ENCODE measurements around the gene EMX1.

EMX1 gene

GRCh38 chr2:72915907-72916742, 1.2 kb upstream of the EMX1 start:
- peaks cover 36% of the 10 kb centered on the region for H3K4me1 Mint-ChIP-seq
- H3K36me3 Mint-ChIP-seq: no peaks in the 10 kb centered on the region
- H3K9me3 Mint-ChIP-seq: no peaks in the 10 kb centered on the region
- H3K27ac Mint-ChIP-seq: peak overlapping the region; percentile 84
- ATAC-seq: peak; percentile 70
- peaks cover 88% of the 10 kb centered on the region for H3K27me3 Mint-ChIP-seq
- H3K4me3 Mint-ChIP-seq: peak overlapping the region; percentile 79

- Mint-ChIP-seq H3K4me3 (peak overlapping the region; percentile 79), H3K9me3 (no peaks in the 10 kb centered on the region), H3K27ac (peak overlapping the region; percentile 84), H3K4me1 (peaks cover 36% of the 10 kb centered on the region), H3K36me3 (no peaks in the 10 kb centered on the region), H3K27me3 (peaks cover 88% of the 10 kb centered on the region)
- peak; percentile 13 for ATAC-seq
These were observed 579 bp upstream of the EMX1 start for GRCh38 chr2:72916743-72917137.

GRCh38 chr2:72917877-72918553, 696 bp downstream of the EMX1 start:
- peaks cover 91% of the 10 kb centered on the region for H3K27me3 Mint-ChIP-seq

GRCh38 chr2:72919414-72920317, 2.3 kb downstream of the EMX1 start:
- Mint-ChIP-seq H3K9me3 (no peaks in the 10 kb centered on the region), H3K27me3 (peaks cover 88% of the 10 kb centered on the region), H3K27ac (no peak overlapping the region), H3K4me1 (peaks cover 35% of the 10 kb centered on the region), H3K4me3 (peak overlapping the region; percentile 59), H3K36me3 (no peaks in the 10 kb centered on the region)
- no peak for ATAC-seq

More at GRCh38 chr2:72917877-72918553, 696 bp downstream of the EMX1 start:
- Mint-ChIP-seq H3K36me3 (no peaks in the 10 kb centered on the region), H3K9me3 (no peaks in the 10 kb centered on the region), H3K4me1 (peaks cover 36% of the 10 kb centered on the region), H3K27ac (no peak overlapping the region), H3K4me3 (no peak overlapping the region)
- no peak for ATAC-seq

- H3K4me1 Mint-ChIP-seq: peaks cover 27% of the 10 kb centered on the region
- H3K4me3 Mint-ChIP-seq: peak overlapping the region; percentile 59
- H3K27ac Mint-ChIP-seq: no peak overlapping the region
- H3K36me3 Mint-ChIP-seq: no peaks in the 10 kb centered on the region
- no peak for ATAC-seq
- peaks cover 88% of the 10 kb centered on the region for H3K27me3 Mint-ChIP-seq
- H3K9me3 Mint-ChIP-seq: no peaks in the 10 kb centered on the region
These were observed 3.2 kb downstream of the EMX1 start for GRCh38 chr2:72920318-72921087.

GRCh38 chr2:72921088-72921851, 4.0 kb downstream of the EMX1 start:
- peaks cover 84% of the 10 kb centered on the region for H3K27me3 Mint-ChIP-seq
- no peak overlapping the region for H3K27ac Mint-ChIP-seq
- peaks cover 21% of the 10 kb centered on the region for H3K4me1 Mint-ChIP-seq
- H3K4me3 Mint-ChIP-seq: no peak overlapping the region
- H3K36me3 Mint-ChIP-seq: no peaks in the 10 kb centered on the region
- no peaks in the 10 kb centered on the region for H3K9me3 Mint-ChIP-seq
- no peak for ATAC-seq

GRCh38 chr2:72921853-72922252, 4.5 kb downstream of the EMX1 start:
- Mint-ChIP-seq H3K27me3 (peaks cover 79% of the 10 kb centered on the region), H3K9me3 (no peaks in the 10 kb centered on the region), H3K4me3 (no peak overlapping the region), H3K36me3 (no peaks in the 10 kb centered on the region), H3K4me1 (peaks cover 15% of the 10 kb centered on the region), H3K27ac (no peak overlapping the region)
- no peak for ATAC-seq

- Mint-ChIP-seq H3K4me3 (no peak overlapping the region), H3K4me1 (peaks cover 6% of the 10 kb centered on the region), H3K9me3 (no peaks in the 10 kb centered on the region), H3K27ac (no peak overlapping the region), H3K36me3 (no peaks in the 10 kb centered on the region), H3K27me3 (peaks cover 67% of the 10 kb centered on the region)
- ATAC-seq: peak; percentile 46
These were observed 6.6 kb downstream of the EMX1 start for GRCh38 chr2:72923833-72924352.

GRCh38 chr2:72924353-72925240, 7.3 kb downstream of the EMX1 start:
- Mint-ChIP-seq H3K27me3 (peaks cover 60% of the 10 kb centered on the region), H3K4me3 (no peak overlapping the region), H3K36me3 (no peaks in the 10 kb centered on the region), H3K9me3 (no peaks in the 10 kb centered on the region), H3K4me1 (peaks cover 6% of the 10 kb centered on the region), H3K27ac (no peak overlapping the region)
- peak; percentile 40 for ATAC-seq

- no peak for ATAC-seq
- H3K9me3 Mint-ChIP-seq: no peaks in the 10 kb centered on the region
- H3K4me1 Mint-ChIP-seq: peaks cover 6% of the 10 kb centered on the region
- peaks cover 52% of the 10 kb centered on the region for H3K27me3 Mint-ChIP-seq
- no peak overlapping the region for H3K4me3 Mint-ChIP-seq
- no peaks in the 10 kb centered on the region for H3K36me3 Mint-ChIP-seq
- no peak overlapping the region for H3K27ac Mint-ChIP-seq
These were observed 8.1 kb downstream of the EMX1 start for GRCh38 chr2:72925328-72925943.

- H3K36me3 Mint-ChIP-seq: no peaks in the 10 kb centered on the region
- H3K27me3 Mint-ChIP-seq: peaks cover 42% of the 10 kb centered on the region
- no peak overlapping the region for H3K27ac Mint-ChIP-seq
- H3K9me3 Mint-ChIP-seq: no peaks in the 10 kb centered on the region
- H3K4me3 Mint-ChIP-seq: no peak overlapping the region
- ATAC-seq: no peak
- peaks cover 6% of the 10 kb centered on the region for H3K4me1 Mint-ChIP-seq
These were observed 9.0 kb downstream of the EMX1 start for GRCh38 chr2:72926368-72926767.

- no peak overlapping the region for H3K4me3 Mint-ChIP-seq
- H3K27me3 Mint-ChIP-seq: peaks cover 37% of the 10 kb centered on the region
- no peaks in the 10 kb centered on the region for H3K9me3 Mint-ChIP-seq
- ATAC-seq: no peak
- H3K4me1 Mint-ChIP-seq: peaks cover 6% of the 10 kb centered on the region
- H3K27ac Mint-ChIP-seq: no peak overlapping the region
- no peaks in the 10 kb centered on the region for H3K36me3 Mint-ChIP-seq
These were observed 9.6 kb downstream of the EMX1 start for GRCh38 chr2:72926811-72927465.

Measured in stimulated activated memory B cell treated with anti-CD40 and anti-IgM and Interleukin-4, amounts not matched to agents 10 μg/mL and 1 μg/mL and 100 μg/mL, for 72 hours (primary cell).